NCI-H1930 (cell line): ENCODE data around the gene VAPB.
A peak's percentile ranks its signal among the peaks of the same experiment; 100 is the strongest.
"Not testable (repeated sequence)": the region's sequence is repeated elsewhere in the genome, so short reads cannot be mapped to it uniquely, and the experiment has no call there.

ENCODE experiments used
- DNase-seq, 2 experiments: peaks; one replicate each; lab custom pipeline; 2025; lab: John Stamatoyannopoulos, UW

The VAPB gene, protein sequence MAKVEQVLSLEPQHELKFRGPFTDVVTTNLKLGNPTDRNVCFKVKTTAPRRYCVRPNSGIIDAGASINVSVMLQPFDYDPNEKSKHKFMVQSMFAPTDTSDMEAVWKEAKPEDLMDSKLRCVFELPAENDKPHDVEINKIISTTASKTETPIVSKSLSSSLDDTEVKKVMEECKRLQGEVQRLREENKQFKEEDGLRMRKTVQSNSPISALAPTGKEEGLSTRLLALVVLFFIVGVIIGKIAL

DNA sequence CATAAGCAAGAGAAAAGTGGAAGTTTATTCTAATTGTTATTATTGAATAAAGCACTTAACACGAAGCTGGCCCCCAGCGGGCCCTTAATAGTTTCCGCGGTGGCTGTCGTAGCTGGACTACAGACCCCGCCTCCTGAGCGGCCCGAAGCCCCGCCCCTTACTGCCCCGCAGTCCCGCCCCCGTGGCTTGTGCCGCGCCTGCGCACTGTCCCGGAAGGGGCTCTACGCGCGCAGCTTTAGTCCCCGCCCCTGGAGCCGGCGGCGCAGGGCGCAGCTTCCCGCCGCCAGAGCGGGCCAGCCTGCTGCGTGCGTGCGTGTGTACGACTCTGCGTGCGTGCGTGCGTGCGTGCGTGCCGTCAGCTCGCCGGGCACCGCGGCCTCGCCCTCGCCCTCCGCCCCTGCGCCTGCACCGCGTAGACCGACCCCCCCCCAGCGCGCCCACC lies at the start of gene VAPB:
Gene VAPB, plus strand, starts transcription at position 348 of the 442 bp plus-strand sequence. CDS start 231 bp downstream, outside the sequence.
- DNase-seq = peak; percentile 95 to 98

DNA sequence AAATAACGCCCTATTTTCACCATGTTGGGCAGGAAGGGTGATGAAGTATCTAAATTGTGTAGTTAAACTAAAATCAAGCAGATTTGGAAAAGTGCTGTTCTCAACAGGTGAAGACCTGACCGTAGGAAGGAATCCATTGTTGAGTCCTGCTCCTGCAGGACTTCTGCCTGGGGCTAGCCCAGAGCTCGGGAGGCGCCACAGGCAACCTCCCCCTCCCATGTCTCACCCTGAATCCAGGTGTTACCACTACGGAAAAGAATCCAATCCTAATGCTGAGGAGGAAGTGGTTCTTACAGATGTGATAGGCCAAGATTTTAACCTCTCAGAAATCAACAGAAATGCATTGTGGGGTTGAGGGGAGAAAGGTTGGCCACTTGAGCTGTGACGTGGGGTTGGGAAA lies 49.3 kb upstream of the VAPB start:
- no peak for DNase-seq

DNA sequence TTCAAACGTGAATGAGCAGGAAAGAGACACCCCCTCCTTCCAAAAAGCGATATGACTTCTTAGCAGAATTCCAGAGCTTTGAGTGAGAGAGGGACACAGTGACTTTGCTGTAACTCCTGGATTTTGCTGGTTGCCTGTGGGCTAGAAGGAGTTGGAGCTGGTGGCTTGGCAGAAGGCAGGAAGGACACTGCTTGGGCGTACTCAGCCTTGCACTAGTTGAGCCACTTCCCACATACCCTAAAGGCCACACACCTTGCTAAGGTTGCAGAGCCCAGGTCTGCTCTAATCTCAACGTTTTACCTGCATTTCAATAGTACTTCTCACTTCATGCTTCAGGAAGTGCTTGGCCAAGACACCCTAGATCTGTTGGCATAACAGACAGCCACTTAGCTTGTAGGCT lies 48.9 kb upstream of the VAPB start:
- DNase-seq = no peak

DNA sequence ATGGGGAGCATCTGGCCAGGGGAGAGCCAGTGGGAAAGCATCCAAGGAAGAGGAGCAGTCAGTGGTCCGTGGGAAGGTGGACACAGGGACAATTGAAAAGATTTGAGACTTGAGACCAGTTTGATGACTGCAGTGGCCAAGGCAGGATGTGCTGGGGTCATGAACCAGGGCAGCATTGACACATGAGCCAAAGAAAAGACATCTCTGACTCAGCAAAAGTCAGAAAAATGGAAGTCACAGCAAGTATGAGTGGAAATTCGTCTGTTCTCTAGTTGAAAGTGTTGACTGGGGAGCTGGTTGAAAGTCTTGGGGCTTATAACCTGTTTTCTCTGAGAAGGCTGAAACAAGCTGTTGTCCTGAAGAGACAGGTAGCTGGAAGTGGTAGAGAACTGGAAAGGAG lies 48.2 kb upstream of the VAPB start:
- no peak for DNase-seq

DNA sequence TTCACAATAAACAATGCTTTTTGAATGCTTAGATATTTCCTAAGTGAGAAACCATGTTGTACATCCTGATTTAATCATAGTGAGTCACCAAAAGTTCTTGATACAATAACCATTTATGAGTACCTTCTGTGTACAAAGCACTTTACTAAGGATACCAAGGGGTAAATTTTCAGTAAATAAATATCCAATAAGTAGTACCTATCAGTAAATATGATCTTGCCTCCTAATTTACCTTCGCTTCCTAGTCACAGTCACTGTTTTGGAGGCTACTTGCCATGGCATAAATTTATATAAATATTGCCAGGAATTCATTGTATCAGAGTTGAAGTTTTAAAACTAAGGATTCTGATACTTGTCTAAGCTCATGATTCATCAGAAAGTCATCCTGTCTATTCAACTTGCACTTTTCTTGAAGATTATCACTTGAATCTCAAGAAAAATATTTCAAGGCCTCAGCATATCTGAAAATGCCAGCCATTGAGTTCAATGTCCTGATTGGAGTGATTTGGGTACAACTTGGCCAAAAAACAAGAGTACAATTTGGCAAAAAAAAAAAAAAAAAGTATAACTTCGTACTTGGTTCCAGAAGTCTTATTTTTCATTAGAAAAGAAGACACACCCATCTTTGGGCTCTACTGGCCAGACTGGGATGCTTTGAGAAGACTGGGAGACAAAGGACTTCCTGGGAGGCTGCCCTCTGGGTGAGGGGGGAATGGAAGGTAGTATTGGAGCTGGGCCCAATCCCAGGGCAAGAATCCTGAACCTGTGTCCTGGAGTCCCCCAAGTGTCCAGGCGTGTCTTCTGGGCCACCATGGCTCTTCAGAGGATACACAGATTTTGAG lies 46.7 kb upstream of the VAPB start:
- no peak for DNase-seq

DNA sequence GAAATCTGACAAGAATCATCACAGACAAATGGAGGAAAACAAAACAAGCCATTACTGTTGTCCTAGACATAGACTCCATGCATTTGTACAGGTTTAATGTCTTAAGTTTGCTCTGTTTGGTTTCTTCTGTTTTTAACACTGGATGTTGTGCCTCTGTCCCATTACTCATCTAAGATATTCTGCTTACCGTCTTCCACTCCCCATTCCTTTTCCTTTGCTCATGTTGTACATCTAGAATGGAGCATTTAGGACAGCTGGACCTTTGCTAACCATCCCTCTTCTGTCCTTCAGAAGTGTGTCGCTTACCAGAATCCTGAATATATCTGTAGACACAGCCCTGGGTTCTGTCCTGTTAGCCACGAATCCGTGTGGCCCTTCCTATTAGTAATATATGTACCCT lies 44.3 kb upstream of the VAPB start:
- no peak for DNase-seq

DNA sequence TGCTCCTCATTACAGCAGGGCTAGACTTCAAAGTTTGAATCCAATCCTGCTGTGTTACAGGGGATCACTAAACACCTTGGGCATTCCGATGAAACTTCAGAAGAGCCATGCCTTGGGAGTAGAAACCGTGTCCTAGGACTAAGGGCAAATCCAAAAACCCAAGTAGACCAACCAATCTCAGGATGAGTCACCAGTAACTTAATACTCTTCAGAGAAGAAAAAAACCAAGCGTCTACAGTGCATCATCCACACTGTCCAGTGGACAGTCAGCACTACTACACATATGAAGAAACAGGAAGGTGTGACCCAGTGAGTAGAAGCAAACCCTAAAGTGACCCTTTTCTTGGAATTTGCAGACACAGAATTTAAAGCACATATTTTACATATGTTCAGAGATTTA lies 39.5 kb upstream of the VAPB start:
- no peak for DNase-seq

DNA sequence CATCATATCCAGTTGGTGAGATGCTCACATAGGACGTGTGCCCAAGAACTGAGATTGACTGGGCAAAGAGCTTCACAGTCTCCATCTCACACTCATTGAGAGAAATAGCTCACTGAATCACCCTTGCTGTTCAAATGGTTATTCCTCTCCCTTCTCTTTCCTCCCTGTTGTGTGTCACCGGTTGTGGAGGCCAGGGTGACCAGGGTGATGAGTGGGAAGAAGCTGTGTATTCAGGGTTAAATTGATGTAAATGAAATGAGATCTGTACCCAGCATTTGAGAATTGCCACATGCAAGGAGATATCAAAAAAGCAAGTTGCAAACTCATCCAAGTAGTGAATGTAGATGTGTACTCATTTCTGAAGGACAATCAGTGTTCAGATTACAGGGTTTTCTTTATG lies 36.6 kb upstream of the VAPB start:
- DNase-seq = no peak

DNA sequence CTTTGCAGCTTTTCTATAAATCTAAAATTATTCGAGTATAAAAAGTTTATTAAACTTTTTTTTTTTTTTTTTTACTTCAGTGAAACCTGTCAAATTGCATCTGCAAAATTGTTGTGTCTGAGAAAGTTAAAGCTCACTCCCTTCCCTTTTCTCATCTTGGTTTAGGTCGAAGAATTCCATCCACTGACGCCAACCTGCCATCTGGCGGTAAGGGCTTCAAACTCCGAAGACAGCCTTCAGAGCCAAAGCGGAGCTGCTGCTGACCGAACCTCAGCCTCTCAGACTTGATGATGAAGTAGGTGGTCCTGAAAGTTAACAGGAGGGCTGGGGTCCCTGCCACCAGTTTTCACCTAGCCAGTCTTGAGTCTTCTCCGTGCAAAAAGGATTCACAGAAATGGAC lies 29.6 kb upstream of the VAPB start:
- DNase-seq = no peak

DNA sequence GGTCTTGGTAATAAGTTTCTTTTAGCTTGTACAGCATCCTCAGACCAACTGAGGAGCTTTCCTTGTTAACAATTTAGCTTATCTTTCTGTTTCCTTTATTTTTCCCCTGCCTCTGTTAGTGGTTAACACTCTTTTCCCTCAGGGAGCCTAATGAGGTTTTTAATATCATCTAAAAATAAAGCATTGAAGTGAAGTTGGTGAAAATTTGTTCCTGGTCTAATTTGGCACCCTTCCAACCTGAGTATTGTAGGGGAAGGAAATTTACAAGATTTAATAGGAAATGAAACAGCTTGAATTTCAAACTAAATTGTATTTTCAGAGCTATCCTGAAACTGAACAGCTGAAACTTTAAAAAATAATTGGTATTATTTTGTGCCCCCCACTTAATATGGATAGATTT lies 28.1 kb upstream of the VAPB start:
- no peak for DNase-seq

DNA sequence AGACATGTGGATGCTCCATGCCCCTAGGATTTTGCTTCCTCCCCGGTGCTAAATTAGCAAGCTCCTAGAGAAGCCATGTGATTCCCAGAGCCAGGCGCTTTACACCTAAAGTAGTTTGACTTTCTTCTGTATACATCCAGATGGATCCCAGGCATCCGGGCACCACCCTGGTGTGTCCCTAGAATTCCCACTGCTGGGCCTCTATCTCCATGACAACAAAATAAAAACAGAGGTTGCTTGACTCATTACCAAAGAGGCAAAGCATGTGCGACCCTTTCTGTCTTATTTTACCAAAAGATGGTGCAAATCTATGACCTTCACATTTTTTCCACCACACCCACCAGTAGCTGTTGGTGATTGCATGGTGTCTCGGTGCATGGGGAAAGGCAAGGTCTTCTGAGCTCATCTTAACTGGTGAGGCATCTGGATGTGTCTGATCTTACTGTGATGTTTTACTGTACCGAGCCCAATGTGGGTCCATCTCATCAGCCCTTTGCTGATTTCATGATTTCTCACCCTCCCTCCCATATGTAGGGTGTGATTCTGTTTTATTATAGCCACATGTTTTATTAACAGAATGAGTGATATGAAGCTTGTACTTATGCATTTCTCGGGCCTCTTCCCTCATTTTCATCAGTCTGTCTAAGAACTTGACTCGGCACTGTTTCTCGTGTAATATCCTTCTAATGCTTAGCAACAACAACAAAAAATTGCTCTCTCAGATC lies 27.4 kb upstream of the VAPB start:
- no peak for DNase-seq

DNA sequence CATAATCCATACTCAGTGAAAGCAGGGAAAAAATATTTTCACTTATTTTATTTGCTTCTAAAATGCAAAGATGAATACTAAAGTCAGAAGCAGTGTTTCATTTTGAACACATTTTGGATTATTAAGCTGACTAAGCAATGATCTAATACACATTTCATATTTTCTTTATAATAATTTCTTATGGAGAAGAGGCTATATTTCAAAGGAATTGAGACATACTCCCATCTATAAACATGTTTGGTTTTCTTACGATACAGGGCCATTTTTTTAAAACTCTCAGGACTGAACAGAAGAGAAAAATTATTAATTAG lies 26.9 kb upstream of the VAPB start:
- DNase-seq = no peak

DNA sequence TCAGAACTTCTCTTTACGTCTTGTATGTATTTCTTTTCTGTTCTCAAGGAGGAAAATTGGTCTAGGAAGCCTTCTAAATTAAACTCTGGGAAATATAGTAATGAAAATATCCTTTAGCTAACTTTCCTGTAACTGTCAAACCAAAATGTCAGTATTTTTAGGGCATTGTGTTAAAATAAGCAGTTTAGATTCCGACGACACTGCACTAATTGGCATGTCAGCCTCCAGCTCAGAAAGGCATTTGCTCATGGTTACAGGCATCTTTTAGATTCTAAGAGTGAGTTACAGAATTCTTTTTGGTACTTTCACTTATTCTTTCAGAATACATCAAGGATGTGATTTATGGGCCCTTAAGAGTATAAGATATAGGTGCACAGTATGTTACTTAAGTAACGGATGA lies 26.1 kb upstream of the VAPB start:
- DNase-seq = no peak

DNA sequence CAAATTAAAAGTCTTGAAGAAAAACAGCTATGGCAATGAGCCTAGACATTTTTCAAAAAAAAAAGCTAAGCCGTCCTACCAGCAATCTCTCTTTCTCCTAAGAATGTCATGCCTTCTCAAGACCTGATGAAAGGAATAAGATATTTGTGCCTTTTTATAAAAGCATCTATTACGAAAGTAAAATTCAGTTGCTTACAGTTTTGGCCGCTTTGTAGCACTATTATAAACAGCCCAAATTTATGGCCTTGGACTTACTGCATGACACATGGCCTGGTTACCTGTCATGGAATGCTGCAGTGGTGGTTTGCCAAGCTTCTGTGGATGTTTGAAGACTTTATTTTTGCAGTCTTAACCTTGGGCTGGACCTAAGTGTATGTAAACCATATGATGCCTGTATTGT lies 22.2 kb upstream of the VAPB start:
- DNase-seq = no peak

DNA sequence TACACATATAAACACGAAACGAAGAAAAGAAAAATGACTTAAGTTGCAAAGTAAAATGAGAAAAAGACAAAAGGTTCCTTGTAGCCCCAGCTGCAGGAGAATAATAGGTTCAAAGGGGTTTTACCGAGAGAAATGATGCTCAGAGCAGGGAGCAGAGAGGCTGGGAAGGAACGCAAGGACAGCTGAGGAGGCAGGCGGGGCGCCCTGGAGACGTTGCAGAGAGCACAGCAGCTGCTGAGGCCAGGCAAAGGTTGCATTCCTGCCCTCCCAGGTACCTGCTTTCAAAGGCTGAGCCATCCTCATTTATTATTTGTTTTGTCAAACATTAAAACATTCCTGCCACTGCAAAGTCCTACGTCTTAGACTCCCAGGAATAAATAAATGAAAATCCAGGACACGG lies 16.2 kb upstream of the VAPB start:
- no peak for DNase-seq

DNA sequence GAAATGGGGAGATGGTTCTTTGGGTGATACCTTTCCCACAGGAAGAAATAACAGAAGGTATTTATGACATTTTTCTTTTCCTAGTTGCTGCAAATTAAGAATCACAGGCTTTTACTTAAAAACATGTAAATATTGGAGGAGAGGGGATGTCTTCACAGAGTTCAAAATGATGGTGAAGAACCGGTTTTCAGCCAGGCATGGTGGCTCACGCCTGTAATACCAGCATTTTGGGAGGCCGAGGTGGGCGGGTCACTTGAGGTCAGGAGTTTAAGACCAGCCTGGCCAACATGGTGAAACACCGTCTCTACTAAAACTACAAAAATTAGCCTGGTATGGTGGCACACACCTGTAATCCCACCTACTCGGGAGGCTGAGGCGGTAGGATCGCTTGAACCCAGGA lies 15.7 kb upstream of the VAPB start:
- not testable (repeated sequence) for DNase-seq

DNA sequence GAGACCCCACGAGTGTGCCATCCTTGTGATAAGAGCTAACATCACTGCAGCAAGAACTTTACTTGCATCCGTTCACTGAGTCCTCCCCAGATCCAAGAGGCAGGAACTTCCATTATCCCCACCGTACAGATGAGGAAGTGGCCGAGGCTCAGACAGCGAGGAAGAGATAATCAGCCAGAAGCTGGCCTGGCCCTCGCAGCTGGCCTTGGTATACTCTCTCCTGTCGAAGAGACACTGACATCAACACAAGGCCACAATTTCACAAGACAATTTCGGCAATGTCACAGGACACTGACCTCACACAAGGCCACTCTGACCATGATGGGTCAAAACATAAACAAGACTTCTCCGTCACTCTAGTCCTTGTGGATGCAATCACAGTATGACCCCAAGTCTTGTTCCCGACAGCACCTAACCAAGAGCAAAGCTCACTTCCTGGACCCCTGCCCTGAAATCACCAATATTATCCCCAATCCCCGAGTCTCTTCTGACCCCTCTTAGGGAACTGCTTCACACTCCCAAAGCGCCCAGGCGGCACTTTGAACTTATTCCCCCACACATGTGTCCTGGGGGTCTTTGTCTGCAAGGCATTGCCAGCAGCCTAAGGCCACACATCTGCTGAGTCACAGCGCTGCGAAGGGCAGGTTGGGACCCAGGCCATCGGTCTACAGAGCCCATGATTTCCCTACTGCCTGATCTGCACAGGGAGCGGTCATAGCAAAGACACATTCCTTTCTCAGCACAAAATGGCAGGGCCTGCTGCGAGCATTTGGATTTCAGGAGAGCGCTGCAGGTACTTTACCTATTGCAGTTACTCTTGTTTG lies 14.8 kb upstream of the VAPB start:
- no peak for DNase-seq

DNA sequence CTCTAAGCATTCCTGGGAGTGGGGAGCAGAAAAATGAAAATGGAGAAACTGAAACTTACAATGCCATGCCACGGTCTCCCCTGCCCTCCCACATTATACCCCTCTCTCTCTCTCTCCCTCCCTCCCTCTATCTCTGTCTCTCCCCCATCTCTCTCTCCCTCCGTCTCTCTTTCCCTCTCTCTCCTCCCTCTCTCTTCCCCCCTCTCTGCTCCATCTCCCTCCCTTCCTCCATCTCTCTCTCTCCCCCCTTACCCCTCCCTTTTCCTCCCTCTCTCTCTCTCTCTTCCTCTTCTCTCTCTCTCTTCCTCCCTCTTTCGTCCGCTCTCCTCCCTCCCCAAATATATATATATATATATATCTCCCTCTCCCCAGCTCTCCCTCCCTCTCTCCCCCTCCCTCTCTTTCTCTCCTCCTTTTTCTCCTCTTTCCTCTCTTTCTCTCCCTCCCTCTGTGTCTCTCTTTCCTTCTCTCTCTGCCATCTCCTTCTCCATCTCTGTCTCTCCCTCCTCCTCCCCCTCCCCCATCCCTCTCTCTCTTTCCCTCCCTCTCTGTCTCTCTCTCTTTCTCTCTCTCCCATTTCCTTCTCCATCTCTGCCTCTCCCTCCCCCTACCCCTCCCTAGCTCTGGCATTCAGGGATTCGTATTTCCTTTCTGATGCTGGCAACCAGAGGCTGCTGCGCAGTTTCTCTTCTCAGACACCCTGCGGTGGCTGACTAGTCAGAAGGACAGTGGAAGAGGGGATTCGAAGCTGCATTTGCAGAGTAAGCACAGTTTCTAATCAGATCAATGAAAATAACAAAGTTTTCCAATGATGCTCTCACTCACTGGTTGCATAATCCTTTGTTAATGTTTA lies 13.9 kb upstream of the VAPB start:
- DNase-seq = no peak

DNA sequence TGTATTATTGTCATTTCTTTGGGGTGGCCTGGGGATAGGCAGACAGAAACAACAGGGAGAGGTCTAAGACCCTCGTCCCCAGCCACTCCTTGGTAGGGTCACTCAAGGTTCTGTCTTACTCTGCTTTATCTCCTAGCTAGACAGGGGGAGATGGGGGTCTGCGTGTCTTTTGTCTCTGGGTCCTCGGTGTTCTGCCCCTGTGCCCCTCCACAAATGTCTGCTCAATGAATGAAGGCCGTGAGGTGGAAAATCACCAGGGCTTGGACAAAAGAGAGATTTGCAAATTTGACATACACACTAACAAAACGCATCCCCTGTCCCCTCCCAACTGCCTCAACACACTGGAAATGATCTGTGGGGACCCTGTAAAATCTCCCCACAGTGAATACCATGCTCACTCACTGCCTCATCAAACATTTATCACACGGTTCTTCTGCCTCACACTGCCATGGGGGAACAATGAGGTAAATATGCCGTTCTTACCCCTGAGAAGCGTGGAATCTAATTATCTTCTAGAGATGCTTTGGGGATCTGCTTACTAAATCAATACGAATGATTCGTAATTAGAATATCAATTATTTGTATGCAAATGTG lies 13.2 kb upstream of the VAPB start:
- DNase-seq = no peak

DNA sequence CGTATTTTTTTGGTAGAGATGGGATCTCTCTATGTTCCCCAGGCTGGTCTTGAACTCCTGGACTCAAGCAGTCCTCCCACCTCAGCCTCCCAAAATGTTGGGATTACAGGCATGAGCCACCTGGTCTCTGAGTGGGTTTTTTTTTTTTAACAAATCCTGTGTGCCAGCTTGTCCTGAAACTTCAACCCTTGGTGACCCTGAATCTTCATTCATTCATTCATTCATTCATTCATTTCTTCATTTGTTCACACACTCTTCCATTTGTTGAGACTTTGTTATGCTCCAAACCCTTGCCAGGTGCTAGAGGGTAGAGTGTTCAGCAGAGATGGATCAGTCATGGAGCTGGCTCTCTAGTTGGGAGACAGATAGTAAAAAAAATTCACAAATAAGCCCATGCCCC lies 12.0 kb upstream of the VAPB start:
- DNase-seq = no peak
